ENCODE results near the gene SNX10.

Gene SNX10

GRCh38 chr7:26356229-26356628, 64.6 kb downstream of the SNX10 start:
- no peak for TF ChIP-seq CTCF (IDR thresholded peaks at IDR 0.05; ENCODE audit: low read length, missing control alignments)
- DNase-seq (ENCODE audit: low read depth), result no peak
- H3K4me3 ChIP-seq (replicated peaks; ENCODE audit: low read depth, low read length), result no peak overlapping the region

- no peak for TF ChIP-seq CTCF (IDR thresholded peaks at IDR 0.05; ENCODE audit: low read length, missing control alignments)
- DNase-seq (ENCODE audit: low read depth), result no peak
- no peak overlapping the region for H3K4me3 ChIP-seq (replicated peaks; ENCODE audit: low read depth, low read length)
Measured at GRCh38 chr7:26356929-26357798, 65.5 kb downstream of the SNX10 start.

GRCh38 chr7:26357799-26358151, 66.1 kb downstream of the SNX10 start:
- DNase-seq (ENCODE audit: low read depth), result no peak
- TF ChIP-seq CTCF (IDR thresholded peaks at IDR 0.05; ENCODE audit: low read length, missing control alignments), result no peak
- no peak overlapping the region for H3K4me3 ChIP-seq (replicated peaks; ENCODE audit: low read depth, low read length)

GRCh38 chr7:26360650-26361049, 69.0 kb downstream of the SNX10 start:
- no peak overlapping the region for H3K4me3 ChIP-seq (replicated peaks; ENCODE audit: low read depth, low read length)
- DNase-seq (ENCODE audit: low read depth), result no peak
- no peak for TF ChIP-seq CTCF (IDR thresholded peaks at IDR 0.05; ENCODE audit: low read length, missing control alignments)

GRCh38 chr7:26361637-26362036, 70.0 kb downstream of the SNX10 start:
- no peak overlapping the region for H3K4me3 ChIP-seq (replicated peaks; ENCODE audit: low read depth, low read length)
- DNase-seq (ENCODE audit: low read depth), result no peak
- no peak for TF ChIP-seq CTCF (IDR thresholded peaks at IDR 0.05; ENCODE audit: low read length, missing control alignments)

GRCh38 chr7:26363465-26363864, 71.8 kb downstream of the SNX10 start:
- no peak for TF ChIP-seq CTCF (IDR thresholded peaks at IDR 0.05; ENCODE audit: low read length, missing control alignments)
- no peak overlapping the region for H3K4me3 ChIP-seq (replicated peaks; ENCODE audit: low read depth, low read length)
- no peak for DNase-seq (ENCODE audit: low read depth)

Data from fibroblast of pulmonary artery (primary cell).